ENCODE measurements around the gene STAG1.

Gene STAG1

DNA sequence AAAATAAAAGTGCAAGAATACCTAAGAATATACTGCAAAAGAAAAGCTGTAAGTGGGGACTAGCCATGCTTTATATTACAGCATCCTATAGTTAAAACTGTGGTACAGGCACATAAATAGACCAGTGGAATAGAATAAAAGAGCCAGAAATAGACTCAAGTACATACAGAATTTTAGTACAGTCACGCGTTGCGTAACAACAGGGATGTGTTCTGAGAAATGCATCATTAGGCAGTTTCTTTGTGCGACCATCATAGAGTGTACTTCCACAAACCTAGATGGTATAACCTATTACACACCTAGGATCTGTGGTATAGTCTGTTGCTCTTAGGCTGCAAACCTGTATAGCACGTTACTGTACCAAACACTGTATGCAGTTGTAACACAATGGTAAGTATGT is 440.2 kb downstream of the STAG1 start:
- TF ChIP-seq, protein P1, sequence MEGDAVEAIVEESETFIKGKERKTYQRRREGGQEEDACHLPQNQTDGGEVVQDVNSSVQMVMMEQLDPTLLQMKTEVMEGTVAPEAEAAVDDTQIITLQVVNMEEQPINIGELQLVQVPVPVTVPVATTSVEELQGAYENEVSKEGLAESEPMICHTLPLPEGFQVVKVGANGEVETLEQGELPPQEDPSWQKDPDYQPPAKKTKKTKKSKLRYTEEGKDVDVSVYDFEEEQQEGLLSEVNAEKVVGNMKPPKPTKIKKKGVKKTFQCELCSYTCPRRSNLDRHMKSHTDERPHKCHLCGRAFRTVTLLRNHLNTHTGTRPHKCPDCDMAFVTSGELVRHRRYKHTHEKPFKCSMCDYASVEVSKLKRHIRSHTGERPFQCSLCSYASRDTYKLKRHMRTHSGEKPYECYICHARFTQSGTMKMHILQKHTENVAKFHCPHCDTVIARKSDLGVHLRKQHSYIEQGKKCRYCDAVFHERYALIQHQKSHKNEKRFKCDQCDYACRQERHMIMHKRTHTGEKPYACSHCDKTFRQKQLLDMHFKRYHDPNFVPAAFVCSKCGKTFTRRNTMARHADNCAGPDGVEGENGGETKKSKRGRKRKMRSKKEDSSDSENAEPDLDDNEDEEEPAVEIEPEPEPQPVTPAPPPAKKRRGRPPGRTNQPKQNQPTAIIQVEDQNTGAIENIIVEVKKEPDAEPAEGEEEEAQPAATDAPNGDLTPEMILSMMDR (IDR thresholded peaks at IDR 0.05; ENCODE audit: borderline replicate concordance, insufficient read depth, low read depth, low read length): no peak
- no peak overlapping the region for H3K4me3 ChIP-seq (ENCODE audit: low read depth, low read length)

DNA sequence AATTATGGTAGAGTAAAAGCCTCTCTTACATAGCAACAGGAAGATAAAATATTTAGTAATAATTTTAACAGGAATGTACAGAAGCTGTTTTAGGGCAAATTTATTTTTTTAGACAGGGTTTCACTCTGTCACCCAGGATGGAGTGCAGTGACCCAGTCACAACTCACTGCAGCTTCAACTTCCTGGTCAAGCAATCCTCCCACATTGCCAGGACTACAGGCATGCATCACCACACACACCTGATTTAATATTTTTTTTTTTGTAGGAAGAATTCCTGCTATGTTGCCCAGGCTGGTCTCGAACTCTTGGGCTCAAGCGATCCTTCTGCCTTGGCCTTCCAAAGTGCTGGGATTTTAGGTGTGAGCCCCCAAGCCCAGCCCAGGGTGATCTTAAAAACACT is 440.9 kb downstream of the STAG1 start:
- TF ChIP-seq, protein P1 (IDR thresholded peaks at IDR 0.05; ENCODE audit: borderline replicate concordance, insufficient read depth, low read depth, low read length): no peak
- H3K4me3 ChIP-seq (ENCODE audit: low read depth, low read length): no peak overlapping the region

DNA sequence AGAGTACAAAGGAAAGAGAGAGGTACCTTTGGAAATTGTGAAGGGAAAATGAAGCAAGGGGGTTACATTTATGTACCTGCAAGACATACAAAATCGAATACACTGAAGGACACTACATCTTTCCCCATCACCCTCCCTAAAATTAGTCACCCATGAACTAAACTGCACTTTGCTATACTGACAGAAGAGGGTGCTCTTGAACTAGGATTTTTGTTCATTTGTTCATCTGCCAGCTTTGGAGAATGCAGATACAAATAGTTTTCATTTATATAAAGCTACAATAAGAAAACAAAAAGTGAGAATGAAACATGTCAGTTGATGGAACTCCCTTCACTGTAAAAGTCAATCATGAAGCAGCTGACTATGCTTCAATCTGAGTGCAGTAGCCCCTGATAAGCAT is 446.3 kb downstream of the STAG1 start:
- TF ChIP-seq, protein P1 (IDR thresholded peaks at IDR 0.05; ENCODE audit: borderline replicate concordance, insufficient read depth, low read depth, low read length): no peak
- H3K4me3 ChIP-seq (ENCODE audit: low read depth, low read length): no peak overlapping the region

DNA sequence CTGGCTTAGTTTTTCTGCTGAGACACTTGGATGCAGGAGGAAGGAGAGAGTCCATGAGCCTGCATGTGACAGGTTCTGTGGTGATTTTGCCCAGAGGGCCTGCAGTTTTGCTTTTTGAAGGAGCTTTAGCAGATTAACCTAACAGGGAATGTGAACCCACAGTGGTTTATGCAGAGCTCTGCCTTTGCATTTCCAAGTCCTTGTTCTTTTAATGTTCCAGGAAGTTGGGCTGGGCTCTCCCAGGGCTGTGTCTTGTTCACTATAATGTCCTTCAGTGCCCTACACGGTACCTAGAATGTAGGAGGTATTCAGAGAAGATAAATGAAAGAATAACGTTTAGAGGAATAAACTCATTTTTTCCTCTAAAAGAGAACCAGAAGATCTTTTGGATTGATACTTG is 451.7 kb downstream of the STAG1 start:
- no peak overlapping the region for H3K4me3 ChIP-seq (ENCODE audit: low read depth, low read length)

DNA sequence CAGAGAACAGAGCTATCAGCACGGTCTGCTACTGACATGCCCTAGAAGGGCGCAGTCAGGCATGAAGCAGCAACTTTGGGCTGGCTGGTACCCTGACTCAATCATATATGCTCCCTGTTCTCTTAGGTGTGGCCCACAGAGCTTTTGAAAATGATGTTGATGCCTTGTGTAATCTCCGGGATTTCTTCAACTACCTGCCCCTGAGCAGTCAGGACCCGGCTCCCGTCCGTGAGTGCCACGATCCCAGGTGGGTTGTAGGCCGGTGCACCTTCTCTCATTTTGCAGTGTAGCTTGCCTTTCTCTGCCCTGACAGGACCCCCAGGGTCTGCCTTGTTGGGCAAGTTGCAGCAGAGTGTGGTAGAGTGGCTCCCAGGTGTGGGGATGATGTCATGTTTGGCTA is 454.4 kb downstream of the STAG1 start:
- TF ChIP-seq, protein P1 (IDR thresholded peaks at IDR 0.05; ENCODE audit: borderline replicate concordance, insufficient read depth, low read depth, low read length): no peak
- no peak overlapping the region for H3K4me3 ChIP-seq (ENCODE audit: low read depth, low read length)

More for the DNA sequence above, 451.7 kb downstream of the STAG1 start:
- TF ChIP-seq, protein P1 (IDR thresholded peaks at IDR 0.05; ENCODE audit: borderline replicate concordance, insufficient read depth, low read depth, low read length): no peak

DNA sequence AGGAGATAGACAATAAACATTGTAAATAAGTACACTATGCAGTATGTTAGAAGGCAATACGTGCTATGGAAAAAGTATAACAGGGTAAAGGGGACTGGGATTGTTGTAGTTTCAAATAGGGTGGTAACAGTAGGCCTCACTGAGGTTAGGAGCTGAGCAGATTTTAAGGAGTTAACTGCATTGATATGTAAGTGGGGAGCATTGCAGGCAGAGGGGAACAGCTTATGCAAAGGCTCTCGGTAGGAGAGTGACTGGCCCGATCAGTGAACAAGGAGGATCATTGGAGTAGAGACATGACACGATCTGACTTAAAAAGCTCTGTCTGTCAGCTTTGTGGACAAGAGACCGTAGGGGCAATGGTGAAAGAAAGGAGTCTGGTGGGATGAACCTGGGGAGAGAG is 455.2 kb downstream of the STAG1 start:
- TF ChIP-seq, protein P1 (IDR thresholded peaks at IDR 0.05; ENCODE audit: borderline replicate concordance, insufficient read depth, low read depth, low read length): no peak
- H3K4me3 ChIP-seq (ENCODE audit: low read depth, low read length): no peak overlapping the region

DNA sequence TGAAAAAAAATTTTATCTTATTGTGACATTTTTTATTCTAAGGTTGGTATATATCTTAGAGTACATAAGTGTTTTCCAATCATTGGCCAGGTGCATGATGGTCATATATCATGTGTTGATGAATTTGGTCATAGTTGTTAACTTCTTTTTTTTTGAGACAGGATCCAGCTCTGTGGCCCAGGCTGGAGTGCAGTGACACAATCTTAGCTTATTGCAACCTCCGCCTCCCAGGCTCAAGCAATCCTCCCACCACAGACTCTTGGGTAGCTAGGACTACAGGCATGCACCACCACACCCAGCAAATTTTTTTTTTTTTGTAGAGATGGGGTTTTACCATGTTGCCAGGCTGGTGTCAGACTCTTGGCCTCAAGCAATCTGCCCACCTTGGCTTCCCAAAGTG is 458.0 kb downstream of the STAG1 start:
- TF ChIP-seq, protein P1 (IDR thresholded peaks at IDR 0.05; ENCODE audit: borderline replicate concordance, insufficient read depth, low read depth, low read length): no peak
- no peak overlapping the region for H3K4me3 ChIP-seq (ENCODE audit: low read depth, low read length)
